ENCODE measurements around the gene NAV2. TPM values are rescaled to one million over a fixed set of nuclear protein-coding genes. Genes with fewer than 3 reads are reported as not detected.
A peak's percentile ranks its signal among the peaks of the same experiment; 100 is the strongest.
"Not testable (repeated sequence)": the region's sequence is repeated elsewhere in the genome, so short reads cannot be mapped to it uniquely, and the experiment has no call there.

The NAV2 gene
- polyA plus RNA-seq, 12 donors = 36.2 to 80.2 (median 61.4) TPM

DNA sequence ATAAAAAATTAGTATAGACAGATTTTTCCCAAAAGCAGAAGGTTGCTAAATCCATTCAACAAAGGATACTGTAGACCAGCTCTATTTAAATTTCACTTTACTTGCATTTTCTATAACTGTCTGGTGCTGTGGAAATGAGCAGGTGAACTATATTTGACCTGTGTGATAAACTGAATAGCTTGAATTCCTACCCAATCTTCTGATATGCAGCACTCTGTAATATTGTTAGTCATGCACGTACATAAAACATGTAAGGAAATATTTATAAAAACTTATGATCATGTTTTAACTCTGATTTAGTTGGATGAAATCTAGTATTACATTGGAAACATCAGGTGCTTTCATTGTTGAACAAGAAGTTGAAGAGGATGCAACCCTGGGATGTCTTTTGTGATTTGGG is 234.0 kb downstream of the NAV2 start:
- no peak for DNase-seq

DNA sequence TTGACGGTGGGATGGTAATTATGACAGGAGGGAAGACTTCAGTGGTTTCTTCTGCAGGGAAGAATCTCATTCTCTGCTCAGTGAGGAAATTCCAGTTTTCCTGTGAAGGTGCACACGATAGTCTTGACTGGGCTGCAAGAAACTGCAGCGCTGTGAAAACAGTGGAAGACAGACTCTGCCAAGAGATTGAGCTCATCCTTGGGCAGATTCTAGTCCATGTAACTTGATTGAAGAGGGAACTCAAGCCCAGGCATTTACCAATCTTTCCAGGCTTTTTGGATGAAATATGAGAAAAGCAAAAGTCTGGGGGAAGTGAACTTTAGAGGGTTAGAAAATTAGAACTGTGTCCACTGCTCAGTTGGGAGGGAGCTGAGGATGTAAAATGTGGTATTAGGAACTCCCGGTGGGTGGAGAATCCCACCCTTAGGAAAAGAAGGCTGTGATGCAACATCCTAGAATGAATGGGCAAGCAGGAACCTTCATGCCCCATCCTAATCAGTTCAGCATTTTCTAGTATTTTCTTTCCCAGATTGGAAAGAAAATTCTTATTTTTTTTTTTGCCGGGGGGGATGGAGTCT is 235.0 kb downstream of the NAV2 start:
- DNase-seq = no peak

DNA sequence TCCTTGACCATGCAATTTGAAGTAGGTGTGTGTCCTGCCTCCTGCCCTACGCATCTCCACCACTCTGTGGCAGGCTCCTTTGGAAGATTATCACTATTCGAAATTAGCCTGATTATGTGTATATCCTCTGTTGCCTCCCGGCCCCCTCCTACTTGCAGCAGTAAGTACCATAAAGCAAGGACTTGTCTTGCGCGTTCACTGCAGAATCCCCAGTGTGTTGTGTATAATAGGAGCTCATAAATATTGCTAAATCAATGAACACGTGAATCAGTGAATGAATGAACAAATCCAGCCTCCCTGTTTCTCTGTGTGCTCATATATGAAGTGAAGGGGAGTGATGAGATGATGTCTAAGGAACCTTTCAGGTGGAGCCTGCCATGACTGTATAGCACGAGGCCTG is 237.0 kb downstream of the NAV2 start:
- no peak for DNase-seq

DNA sequence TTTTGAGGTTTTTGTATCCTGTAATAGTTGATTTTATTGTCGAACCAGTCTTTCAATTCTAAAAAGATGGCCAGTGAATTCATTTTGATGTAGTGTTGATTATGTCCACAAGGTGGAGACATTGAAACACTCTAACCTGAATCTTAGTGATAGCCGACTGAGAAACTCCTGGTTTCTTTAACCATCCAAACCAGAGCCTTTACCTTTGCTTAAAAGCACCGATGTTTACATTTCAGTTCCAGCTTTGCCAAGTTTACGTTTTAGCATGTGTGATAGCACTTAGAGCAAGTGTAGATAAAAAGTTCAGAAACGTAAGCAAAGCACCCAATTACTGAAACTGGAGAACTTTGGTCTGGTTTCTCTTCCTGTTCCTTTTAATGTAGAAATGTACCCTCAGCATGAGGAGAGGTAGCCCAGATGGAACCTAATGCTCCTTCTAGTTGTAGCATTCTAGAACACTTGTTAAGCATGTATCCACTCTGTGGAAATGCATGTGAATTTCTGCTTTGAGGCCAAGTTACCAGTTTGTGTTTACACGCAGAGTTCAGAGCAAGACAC is 239.0 kb downstream of the NAV2 start:
- peak; percentile 62 for DNase-seq

DNA sequence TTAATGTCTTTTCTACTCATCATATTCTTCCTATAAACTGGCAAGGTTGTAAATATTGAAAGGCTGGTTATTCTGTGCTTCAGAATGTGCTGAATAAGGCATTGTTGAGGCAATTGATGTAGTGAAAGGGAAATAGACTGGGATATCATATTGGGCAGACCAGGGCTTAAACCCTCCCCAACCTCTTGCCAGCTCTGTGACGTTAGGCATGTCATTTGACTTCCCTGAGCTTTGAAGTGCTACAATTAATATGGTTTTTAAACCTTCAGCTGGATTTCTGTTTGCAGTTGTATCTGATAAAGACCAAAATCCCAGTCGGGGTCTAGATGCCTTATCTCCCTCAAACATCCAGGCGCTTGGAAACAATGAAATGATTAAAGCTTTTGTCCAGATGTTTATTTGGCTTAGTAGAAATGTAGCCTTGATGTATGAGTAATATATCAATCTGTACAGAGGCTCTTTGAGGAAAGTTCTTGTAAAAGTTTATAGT is 239.5 kb downstream of the NAV2 start:
- no peak for DNase-seq

DNA sequence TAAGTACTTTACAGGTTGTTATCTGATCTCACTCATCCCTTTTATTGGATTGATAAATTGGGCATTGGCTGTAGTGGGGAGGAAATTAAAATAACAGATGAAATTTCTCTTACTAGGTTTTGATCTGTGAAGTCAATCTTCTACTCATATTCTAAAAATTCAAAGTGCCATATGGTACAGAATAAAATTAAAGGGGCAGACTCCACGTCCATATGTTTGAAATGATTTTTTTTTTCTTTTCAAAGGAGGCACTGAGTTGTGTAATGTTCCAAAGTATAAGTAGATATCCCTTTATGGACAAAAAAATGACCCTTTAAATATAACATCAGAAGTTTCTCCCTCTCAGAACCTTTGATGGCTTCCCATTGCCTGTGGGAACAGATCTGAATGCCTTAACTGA is 240.3 kb downstream of the NAV2 start:
- no peak for DNase-seq

DNA sequence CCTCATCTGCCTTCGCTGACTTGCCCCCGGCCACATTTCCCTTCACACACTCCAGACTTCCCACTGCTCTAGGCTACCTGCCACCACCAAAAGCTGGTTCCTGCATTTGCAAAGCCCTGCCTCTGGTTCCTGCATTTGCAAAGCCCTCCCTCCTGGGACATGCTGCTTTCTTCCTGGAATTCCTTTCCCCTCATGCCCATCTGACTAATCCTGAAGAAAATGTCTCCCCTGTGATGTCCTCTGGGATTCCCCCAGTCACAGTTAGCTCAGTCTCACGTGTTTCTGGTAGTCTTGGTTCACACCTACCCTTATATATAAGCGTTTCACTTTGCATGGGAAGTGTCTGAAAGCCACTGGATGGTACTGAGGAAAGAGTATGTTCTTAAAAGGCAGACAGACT is 240.7 kb downstream of the NAV2 start:
- DNase-seq = no peak

DNA sequence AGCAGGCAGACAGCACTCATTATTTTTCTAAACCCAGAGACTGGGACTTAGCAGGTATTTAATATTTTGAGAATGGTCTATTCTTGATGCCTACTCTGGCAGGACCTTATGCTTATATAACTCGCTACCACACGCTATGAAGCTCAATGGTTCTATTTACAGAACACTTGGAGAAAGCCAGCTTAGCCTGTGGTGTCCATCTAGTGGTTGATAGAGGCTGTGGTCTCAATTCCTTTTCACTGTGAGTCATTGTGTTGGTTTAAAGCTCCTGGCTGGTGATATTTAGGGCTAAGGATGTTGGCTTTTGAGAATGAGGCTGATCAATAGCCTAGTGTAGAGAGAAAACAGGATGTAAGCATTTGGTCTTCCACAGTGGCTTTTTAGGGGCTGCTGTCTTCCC is 241.3 kb downstream of the NAV2 start:
- DNase-seq = no peak

DNA sequence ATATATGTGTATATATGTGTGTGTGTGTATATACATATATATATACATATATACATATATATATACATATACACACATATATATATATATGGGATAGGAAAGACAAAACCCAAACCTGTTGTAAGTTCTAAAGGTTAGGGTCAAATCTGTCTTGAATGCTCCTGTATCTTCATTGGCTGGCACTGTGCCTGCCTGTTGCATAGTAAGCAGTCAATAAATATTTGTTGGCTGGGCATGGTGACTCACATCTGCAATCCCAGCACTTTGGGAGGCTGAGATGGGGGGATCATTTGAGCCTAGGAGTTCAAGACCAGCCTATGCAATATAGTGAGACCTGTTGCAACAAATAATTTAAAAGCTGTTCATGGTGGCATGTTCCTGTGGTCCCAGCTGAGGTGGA is 242.3 kb downstream of the NAV2 start:
- DNase-seq = no peak

DNA sequence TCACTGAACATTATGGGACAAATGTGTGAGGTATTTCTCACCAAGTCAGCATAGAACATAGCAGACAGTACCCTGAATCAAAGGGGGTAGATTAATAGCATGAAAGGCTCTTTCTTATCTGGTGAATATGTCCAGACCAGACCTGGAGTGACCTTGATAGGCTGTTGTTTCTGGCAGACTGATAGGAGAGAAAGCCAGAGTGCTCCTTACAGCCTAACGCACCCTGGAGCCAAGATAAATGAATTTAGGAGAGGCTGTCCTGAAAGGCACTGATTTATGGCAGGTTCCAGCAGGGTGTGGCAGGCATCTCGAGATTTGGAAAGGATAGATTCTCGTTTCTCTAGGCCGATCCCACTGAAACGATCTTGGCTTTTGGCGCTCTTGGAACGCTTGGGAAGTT is 243.0 kb downstream of the NAV2 start:
- no peak for DNase-seq

DNA sequence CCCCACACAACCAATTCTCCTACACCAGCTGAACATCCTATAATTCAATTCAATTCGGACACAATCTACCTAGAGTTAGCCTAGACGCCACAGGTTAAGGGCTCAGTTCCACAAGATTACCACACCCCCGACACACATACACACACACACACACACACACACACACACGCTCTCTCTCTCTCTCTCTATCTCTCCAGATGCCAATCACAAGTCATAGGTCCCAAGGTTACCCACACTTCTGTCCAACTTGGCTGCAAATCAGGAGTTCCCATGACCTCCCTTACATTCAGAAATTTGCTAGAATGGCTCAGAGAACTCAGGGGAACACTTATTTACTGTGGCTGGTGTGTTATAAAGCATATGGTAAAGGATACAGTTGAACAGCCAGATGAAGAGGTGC is 243.6 kb downstream of the NAV2 start:
- no peak for DNase-seq

DNA sequence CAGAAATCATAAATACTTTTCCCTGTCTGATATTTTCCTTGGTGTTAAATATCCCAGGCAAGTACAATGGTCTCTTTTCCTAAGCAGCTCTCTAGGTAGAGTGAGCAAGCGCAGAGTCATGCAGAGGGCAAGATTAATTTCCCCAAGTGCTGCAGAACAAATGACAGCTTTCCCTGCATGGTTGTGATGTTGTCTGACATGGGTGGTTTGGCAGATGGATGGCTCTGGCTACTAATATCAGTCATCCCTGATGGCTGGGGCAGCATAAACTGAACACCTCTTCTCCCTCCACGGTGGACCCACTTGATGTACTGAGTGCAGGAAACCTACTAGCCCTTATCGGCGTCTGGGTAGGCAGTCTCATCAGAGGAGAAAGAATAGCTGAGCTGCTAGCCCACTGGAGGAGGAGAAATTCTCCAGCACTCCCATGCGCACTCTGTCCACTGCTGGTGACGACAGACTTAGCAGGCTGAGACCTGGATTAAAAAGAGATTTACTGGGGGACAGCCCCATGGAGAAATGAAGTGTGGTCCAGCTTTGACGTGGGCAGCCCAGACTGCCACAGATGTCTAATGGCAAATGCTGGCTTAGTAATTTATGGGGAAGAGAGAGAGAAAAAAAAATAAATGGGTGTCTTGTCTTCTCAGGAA is 244.8 kb downstream of the NAV2 start:
- no peak for DNase-seq

DNA sequence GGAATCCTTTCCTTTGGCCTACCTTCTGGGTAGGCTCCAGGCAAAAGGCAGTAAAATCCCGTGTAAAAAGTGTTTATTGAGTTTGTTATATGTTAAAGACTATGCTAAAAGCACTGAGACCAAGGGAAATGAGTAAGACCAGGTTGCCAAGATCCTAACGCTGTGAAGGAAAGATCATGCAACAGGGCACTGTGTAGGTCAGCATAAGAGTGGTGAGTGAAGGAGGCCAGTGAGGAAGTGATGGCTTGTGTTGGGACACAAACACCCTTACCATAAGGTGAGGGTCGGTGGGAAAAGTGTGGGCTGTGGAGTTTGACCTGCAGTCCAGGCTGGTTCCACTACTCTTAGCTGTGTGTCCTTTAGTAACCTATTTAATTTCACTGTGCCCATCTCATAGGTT is 245.6 kb downstream of the NAV2 start:
- DNase-seq = no peak

DNA sequence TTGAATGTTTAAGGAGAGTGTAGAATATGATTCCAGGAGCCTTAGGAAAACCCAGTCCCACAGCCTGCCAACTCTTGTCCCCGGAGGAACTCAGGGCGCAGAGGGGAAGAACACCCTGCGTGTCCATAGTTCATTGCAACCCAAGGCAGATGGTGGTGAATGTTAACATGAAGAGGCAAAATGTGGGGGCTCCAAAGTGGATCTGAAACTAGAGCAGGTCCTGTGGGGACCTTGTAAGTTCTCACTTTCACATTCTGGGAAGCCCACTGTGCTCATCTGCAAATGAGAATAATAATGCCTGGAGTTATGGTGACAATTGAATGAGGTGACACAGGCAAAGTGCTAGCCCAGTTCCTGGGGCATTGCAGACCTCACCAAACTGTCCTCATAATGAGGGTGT is 246.6 kb downstream of the NAV2 start:
- DNase-seq = no peak

DNA sequence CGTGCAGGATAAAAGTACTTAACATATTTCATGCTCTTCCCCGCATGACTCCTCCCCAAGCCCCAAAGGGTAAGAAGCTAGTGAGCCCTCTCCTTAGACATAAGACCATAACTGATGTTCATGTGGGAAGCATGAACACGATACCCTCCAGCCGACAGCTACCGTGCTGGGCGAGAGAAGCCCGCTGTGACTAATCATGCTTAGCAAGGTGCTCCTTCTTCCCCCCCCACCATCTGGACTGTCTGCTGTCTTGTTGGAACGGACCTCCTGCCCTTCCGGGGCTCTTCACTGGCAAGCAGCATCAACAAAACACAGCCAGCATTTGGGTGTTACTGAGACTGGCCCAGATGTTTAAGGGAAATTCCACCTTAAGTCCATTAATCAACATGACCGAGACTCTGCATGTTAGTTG is 247.0 kb downstream of the NAV2 start:
- DNase-seq = no peak

DNA sequence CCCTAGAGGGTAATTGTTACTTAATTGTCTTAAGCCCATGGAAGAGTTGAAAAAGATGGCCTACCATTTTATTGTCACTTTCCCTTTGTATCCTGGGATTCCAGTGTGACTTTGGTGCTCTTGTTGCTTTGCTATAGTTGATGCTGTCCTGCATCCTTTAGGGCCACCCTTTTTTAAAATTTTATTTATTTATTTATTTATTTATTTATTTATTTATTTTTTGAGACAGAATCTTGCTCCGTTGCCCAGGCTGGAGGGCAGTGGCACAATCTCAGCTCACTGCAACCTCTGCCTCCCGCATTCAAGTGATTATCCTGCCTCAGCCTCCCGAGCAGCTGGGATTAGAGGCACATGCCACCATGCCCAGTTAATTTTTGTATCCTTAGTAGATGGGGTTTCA is 247.8 kb downstream of the NAV2 start:
- not testable (repeated sequence) for DNase-seq

DNA sequence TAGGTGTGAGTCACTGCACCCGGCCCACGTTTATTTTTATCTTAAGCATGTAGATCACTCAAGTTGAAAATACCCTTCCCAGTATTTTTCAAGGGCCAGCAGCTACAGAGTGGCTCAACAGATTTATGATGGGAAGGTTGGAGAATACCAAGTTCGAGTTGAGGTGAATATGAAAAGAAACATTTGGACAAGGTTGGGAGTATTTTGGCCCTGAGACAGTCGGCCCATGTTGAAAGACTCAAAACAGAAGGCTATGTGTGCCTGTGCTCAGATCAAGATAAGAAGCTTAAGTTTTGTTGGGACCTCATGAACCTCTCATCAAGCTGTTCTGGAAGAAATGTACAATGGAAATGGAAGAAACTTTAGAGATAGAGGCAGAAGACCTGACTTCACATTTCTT is 248.6 kb downstream of the NAV2 start:
- no peak for DNase-seq

DNA sequence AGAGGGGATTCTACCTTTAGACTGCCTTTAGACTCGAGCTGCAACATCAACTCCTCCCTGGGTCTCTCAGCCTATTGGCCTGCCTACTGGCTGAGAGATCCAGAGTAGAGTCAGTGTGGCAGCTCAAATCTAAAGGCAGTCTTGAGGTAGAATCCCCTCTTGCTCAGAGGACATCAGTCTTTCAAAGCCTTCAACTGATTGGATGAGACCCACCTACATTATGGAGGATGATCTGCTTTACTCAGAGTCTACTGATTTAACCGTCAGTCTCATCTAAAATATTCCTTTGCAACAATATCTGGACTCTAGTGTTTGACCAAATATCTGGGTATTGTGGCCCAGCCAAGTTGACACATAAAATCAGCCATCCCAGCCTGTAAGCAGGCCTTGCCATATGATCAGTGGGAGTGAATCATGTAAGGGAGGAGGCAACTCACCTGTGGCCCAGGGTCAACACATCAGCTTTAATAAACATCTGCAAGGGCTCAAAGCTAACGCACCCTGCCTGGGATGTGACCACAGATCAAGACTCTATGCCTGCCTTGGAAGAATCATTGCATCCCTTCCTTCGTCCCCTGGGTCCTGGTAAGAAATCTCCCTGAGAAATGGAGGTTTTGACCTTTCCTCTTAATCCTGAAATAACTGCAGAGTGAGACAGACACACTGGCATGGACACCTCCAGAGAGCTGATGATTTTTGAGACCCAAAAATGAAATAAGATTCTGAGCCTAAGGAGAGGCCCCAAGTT is 249.6 kb downstream of the NAV2 start:
- no peak for DNase-seq

DNA sequence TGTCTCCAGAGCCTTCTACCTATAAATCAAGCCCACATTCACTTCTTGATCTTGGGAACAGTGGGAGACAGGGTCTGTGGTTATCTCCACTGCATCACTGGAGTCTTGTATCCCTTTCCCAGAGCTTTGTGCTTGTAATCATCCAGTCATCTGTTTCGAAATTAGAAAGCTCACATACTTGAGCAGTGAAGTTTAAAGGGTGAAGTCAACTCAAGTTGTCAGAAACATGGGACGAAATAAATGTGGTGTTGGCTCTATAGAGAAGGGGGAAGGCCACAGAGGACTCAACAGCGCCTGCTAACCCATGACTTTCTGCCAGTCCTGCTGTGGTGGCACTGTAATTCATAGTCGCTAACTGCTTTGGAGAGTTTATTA is 250.2 kb downstream of the NAV2 start:
- no peak for DNase-seq

DNA sequence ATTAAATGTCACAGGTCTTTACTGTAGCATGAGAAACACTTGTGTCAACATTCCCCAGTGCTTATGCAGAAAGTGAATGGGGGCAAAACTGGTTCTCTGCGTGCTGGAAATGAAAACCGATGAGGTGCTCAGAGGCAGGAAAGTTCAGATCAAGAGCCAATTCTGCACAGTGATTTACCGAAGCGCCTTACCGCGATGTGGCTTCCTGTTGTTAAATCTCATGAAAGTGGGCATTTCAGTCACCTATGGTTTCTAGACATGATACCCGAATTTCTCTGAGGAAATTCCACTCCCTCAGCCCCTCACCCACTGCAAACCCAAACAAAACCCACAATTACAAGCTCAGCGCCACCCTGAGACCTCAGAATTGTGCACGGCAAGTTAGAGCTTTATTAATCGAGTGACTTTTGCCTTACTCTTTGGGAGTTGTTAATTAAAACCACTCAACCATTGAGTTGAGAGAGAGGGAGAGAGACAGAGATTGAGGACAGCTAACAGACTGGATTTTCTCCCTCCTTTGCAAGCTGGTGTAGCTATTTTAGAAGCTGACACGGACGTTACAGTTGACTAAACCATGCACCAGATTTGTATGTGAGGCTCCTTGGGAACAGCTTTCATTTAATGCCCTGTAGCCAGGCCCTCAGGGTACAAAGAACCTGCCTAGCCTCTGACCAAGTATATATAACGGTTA is 251.2 kb downstream of the NAV2 start:
- DNase-seq = no peak

DNA sequence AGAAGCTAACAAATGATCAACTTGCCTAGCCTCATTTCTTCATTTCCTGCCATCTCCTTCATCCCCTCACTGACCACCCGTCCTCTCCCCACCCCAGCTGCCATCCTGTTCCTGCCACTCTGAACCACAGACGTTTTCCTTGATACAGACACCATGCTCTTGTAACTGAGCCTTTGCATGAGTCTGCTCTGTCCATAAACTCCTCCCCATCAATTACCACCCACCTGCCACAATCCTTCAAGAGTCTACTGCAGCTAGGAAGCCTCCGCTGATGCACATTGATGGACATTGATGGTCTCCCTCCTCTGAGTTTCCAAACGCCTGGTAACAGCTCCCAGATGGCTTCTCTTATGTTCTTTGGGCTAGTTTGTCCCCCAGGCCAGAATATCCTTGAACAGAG is 253.8 kb downstream of the NAV2 start:
- peak; percentile 6 for DNase-seq

DNA sequence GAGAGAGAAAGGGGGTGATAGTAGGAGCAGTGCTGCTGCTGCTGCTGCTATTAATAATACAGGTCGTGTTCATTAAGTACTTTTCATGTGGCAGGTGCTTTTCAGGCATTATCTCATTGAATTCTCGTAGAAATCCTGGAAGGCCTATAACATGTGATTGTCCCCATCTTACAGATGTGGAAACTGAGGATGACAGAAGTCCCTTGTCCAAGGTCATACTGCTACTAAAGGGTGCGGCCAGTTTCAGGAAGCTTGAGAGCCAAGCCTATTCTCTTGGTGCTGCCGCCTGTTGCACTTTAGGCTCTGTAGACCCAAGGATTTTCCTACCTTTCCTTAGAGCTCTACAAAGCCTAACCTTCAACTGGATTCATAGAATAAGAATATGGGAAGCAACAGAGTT is 254.3 kb downstream of the NAV2 start:
- no peak for DNase-seq
